Coronary artery (tissue), 2 donors: ENCODE measurements around the gene SAE1.
A peak's percentile ranks its signal among the peaks of the same experiment; 100 is the strongest.

Experiments
- DNase-seq: peaks from one replicate; pipeline ENCODE4 v3.0.0-alpha.2; 2017; ENCODE audit warnings: low spot score
- H3K27ac ChIP-seq, 2 donors: fragments of 200-600 bp; sonication (generic); one replicate each; pipeline ENCODE4 v1.5.1; 2016 to 2019
- H3K4me3 ChIP-seq: fragments of 200-600 bp; sonication (generic); 2 replicates; pipeline ENCODE4 v1.5.1; 2016; ENCODE audit warnings: mild to moderate bottlenecking, moderate library complexity
- TF ChIP-seq, protein P1 (sequence below): fragments of 200-600 bp; sonication (generic); IDR thresholded peaks from one replicate; pipeline ENCODE4 v1.5.1; 2019; ENCODE audit warnings: antibody characterized with exemption

Gene SAE1

DNA sequence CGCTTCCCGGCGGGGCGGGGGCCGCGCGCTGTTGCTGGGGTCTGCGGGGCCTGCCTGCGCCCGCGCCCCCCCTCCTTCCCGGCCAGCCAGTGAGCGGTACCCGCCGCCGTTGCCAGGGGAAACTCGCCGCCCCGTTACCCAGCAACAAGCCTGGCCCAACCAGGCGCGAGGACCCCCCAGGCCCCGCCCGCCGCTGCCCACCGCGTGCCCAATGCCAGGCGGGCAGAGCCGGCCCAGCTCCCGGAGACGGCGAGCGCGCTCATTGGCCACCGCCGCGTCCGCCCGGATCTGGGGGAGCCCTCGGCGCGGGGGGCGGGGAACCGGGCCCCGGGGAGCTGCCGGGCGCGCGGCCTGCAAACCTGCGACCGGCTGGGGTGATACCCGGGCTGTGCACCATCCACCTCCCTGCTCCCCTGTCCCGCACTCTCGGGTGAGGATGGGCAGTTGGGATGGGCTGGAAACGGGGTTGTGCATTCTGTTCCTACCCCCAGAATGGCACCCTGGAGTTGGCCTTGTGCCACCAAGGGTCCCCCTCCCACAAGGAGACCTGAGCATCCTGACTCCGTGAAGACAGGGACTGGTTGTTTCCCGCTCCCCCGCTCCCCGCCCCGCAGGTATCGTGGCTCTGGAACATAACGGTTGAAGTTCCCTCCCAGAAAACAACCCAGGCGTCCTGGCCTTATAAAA is 109.1 kb downstream of the SAE1 start:
- H3K27ac ChIP-seq: peak overlapping the region in 1 of 2 donors; percentile 41
- peak overlapping the region; percentile 64 for H3K4me3 ChIP-seq
- no peak for DNase-seq
- TF ChIP-seq, protein P1, sequence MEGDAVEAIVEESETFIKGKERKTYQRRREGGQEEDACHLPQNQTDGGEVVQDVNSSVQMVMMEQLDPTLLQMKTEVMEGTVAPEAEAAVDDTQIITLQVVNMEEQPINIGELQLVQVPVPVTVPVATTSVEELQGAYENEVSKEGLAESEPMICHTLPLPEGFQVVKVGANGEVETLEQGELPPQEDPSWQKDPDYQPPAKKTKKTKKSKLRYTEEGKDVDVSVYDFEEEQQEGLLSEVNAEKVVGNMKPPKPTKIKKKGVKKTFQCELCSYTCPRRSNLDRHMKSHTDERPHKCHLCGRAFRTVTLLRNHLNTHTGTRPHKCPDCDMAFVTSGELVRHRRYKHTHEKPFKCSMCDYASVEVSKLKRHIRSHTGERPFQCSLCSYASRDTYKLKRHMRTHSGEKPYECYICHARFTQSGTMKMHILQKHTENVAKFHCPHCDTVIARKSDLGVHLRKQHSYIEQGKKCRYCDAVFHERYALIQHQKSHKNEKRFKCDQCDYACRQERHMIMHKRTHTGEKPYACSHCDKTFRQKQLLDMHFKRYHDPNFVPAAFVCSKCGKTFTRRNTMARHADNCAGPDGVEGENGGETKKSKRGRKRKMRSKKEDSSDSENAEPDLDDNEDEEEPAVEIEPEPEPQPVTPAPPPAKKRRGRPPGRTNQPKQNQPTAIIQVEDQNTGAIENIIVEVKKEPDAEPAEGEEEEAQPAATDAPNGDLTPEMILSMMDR: no peak

DNA sequence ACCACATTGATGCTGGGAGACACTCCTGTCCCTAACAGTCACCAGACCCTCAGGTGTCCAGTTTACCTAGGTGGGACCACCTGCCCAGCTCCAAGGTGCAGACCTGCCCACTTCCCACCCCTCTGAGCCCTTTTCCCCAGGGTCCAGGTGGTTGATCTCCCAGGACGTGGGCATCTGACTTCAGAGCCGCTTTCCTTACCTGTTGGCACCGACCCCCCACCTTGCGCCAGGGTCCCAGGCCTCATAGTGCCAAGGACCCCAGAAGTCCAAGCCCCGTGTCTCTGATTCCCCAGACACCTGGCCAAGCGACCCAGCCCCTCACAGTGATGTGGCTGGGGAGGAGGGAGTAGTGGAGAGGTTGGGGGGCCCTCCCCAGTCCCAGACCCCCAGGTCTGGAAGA is 109.9 kb downstream of the SAE1 start:
- no peak for DNase-seq
- Histone ChIP-seq H3K4me3 (peak overlapping the region; percentile 54), H3K27ac (no peak overlapping the region)
- TF ChIP-seq, protein P1: no peak

DNA sequence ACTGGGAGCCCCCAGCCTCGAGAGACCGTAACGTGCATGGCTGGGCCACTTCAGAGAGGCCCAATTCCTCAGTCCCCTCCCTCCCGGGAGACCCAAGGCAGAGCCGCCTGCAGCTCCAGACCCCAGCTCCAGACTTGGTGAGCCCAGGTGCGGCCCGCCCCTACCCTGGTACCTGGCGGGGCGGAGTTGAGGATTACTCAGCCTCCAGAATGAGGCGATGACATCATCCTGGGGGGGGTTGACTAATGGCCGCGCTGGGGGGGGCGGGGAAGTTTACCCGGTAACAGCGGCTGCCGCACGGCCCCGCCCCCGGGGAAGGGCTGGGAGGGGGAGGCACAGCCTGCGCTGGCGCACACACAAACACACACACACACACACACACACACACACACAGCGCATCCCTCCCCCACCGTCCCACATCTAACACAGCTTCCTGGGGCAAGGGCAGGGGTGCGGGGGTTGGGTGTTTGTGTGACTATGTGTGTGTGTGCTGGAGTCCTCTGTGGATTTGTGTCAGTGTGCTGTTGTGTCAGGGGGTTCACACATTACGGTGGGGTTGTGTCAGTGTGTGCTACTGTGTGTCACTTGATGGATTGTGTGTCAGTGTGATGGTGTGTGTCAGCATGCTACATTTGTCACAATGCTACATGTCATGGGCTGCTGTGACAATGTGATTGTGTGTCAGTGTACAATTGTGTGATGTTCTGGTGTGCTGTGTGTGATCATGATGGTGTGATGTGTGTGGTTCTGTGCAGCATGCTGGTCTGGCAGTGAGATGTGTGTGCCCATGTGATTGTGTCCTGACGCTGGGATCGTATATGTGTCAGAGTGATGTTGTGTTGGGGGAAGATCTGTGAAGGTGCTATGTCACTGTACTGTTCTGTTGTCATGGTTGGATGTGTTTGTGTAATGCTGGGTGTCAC is 110.6 kb downstream of the SAE1 start:
- DNase-seq: no peak
- peak overlapping the region; percentile 54 for H3K4me3 ChIP-seq

DNA sequence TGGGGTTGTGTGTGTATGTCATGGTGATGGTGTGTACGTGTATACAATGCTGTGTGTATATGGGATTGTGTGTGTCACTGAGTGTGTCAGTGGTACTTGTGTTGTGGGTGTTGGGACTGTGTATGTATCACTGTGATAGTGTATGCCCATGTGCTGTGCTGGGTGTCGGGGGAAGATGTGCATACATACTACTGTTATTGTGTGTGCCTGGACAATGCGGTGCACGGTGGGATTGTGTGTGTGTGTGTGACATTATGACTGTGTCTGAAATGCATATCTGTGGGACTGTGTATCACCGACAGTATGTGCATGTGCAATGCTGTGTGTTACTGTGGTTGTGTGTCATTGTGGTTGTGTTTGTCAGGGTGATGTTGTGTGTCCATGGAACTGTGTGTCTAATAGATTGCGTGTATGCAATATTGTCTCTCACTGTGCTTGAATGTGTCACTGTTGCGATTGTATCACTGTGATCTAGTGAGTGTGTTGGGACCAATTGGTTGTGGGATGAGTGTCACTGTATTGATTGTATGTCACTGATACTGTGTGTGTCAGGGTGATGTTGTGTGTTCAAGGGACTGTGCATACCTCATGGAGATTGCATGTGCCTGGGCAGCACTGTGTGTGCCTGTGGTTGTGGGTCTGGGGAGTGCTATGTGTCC is 111.4 kb downstream of the SAE1 start:
- peak overlapping the region in 1 of 2 donors; percentile 83 for H3K27ac ChIP-seq
- TF ChIP-seq, protein P1: no peak
- DNase-seq: no peak
- H3K4me3 ChIP-seq: no peak overlapping the region

More for the DNA sequence above, 110.6 kb downstream of the SAE1 start:
- TF ChIP-seq, protein P1: no peak
- no peak overlapping the region for H3K27ac ChIP-seq

DNA sequence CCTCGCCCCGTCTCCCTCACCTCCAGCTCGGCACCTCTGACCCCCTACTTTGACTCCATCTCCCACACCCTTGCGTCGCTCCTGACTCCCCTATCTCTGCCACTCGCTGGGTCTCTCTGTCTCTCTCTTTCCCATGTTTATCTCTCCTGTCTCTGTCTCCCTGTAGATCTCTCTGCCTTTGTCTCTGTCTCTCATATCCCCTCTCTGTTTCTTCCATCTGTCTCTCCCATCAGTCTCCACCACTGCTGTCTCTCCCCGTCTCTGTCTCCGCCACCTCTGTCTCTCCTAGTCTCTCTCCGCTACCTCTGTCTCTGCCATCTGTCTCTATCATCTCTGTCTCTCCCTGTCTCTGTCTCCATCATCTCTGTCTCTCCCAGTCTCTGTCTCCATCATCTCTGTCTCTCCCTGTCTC is 112.7 kb downstream of the SAE1 start:
- Histone ChIP-seq H3K27ac (peak overlapping the region; percentile 41 to 83), H3K4me3 (peak overlapping the region; percentile 62)
- DNase-seq: no peak
- TF ChIP-seq, protein P1: no peak

DNA sequence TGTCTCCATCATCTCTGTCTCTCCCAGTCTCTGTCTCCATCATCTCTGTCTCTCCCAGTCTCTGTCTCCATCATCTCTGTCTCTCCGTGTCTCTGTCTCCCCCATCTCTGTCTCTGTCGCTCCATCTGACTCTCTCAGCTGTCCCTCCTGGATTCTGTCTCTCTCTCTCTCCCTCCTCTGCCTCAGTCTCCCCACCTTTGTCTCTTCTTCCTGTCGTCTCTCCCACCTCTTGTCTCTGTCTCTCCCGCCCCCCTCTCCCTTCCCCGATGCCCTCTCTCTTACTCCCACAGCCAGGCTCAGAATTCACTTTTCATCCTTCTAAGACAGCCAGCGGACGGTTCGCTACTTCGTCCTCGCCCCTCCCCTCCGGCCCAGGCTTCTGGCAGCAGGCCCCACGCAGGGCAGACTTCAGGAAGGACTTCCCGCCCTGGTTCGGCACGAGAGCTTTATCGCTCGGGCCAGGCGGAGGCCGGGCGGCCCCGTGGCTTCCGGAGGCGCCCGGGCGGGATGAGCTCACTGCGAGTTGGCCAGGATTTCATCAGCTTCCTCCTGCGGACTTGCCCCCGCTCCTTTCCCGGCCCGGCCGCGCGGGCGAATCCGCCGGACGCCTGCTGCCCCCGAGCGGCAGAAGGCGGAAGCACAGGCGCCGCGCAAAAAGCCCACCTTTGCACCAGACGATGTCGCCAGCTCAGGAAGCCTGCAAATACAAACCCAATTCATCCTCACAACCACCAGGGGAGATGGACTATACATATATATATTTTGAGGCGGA is 113.3 kb downstream of the SAE1 start:
- Histone ChIP-seq H3K4me3 (peak overlapping the region; percentile 62), H3K27ac (peak overlapping the region; percentile 41 to 83)
- DNase-seq: peak; percentile 96
- TF ChIP-seq, protein P1: peak; percentile 95
